ENCODE data around the gene CDKN1C. TPM values are rescaled to one million over a fixed set of nuclear protein-coding genes. Genes with fewer than 3 reads are reported as not detected.

CDKN1C gene
- total RNA-seq, 1 donor from 2014 or later, result 2.0 TPM

DNA sequence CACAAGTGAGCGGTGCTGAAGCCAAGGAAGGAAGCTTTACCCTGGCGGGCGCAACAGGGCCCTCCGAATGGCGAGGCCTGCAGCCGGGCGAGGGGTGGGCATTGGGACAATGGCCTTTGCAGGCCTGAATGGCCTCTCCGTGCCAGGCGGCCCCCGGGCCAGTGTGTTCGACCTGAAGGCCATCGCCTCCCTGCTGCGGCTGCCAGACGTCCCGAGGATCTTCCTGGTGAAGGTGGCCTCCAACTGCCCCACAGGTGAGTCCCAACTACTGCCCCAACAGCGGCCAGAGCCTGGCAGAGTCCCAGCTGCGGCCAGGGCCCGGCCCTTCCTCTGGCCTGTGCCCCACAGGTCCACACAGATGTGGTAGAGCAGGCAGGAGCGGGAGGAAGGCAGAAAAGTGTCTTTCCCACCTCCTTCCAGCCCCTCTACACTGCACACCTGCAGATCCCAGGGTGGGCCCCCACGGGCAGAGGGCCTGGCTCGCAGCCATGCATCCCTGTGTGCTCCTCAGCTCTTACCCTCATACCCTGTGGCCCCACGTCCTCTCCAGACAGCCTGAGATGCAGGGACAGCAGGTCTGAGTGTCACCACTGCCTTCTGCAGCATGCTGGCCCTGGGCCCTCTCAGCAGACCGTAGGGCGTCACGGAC, 32.4 kb upstream of the CDKN1C start:
- no peaks in the 10 kb centered on the region for H3K4me1 Mint-ChIP-seq
- DNase-seq, result no peak
- H3K27me3 Mint-ChIP-seq, result no peaks in the 10 kb centered on the region
- intact Hi-C loops (cut with micrococcal nuclease), result no loop called here
- no peaks in the 10 kb centered on the region for H3K36me3 Mint-ChIP-seq (ENCODE audit: low read depth)
- H3K27ac Mint-ChIP-seq, result no peak overlapping the region
- H3K4me3 Mint-ChIP-seq, result no peak overlapping the region
- no peaks in the 10 kb centered on the region for H3K9me3 Mint-ChIP-seq

DNA sequence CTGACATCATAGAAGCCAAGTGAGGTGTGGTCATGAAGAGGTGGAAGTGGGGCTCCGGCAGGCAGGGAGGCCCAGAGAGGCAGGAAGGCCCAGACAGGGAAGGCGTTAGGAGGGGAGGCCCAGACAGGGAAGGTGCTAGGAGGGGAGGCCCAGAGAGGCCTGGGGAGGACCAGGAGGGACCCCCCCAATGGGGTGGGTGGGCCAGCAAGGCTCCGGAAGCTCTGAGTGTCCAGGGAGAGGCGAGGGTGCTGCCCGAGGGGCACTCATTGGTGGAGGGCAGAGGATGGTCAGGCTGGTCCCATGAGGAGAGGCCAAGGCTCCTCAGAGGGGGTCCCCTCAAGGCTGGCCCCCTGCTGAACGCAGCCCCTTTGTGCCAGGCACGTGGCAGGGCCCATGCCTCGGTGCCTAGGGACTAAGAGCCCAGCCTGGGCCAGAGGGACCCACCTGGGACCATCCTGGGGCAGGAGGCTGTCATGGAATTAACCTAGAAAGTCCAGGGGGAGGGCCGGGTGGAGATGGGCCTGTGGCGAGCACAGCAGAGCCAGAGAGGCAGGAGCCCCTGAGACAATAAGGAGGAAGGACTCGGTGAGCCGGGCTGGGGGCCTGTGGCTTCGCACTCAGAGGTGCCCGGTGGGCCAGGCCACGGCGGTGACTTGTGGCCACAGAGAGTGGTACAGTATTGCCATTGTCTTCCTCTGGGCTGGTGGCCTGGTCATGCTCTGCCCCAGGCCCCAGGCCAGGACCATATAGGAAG, 31.5 kb upstream of the CDKN1C start:
- intact Hi-C loops (cut with micrococcal nuclease), result no loop called here
- Mint-ChIP-seq H3K36me3 (ENCODE audit: low read depth) (no peaks in the 10 kb centered on the region), H3K27me3 (no peaks in the 10 kb centered on the region), H3K4me1 (no peaks in the 10 kb centered on the region), H3K9me3 (no peaks in the 10 kb centered on the region), H3K4me3 (no peak overlapping the region), H3K27ac (no peak overlapping the region)
- no peak for DNase-seq

DNA sequence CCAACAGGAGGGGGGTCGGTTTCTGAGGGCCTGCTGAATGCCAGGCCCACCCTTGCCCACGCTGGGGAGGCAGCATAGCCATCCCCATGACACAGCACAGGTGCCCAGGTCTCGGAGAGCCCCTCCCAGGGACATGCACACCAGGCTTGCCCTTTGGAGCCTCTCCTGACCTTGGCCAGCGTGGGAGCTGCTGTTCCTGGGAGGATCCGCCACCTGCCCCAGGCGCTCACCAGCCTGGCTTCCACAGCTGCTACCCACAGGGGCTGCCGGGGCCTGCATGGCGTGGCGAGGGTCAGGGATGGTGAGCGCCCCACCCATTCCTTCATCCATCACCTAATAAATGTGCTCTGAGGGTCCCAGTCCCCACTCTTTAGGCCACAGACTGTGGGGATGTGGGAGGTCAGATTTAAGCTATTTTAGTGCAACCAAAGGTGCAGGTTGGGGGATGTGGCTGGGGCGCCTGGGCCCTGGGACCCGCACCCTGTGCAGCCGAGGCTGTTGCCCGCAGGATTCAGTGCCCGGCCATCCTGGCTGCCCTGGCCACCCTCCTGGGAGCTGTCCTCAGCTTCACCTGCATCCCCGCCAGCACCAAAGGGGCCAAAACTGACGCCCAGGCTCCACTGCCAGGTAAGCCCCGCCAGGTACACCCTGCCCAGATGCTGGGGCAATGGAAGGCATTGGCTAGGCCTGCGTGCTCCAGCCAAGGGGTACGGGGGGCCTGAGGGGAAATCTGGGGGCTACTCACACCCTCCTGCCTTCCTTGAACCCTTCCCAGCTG, 30.7 kb upstream of the CDKN1C start:
- Mint-ChIP-seq H3K36me3 (ENCODE audit: low read depth) (no peaks in the 10 kb centered on the region), H3K4me1 (no peaks in the 10 kb centered on the region), H3K27me3 (no peaks in the 10 kb centered on the region), H3K4me3 (no peak overlapping the region), H3K27ac (no peak overlapping the region), H3K9me3 (no peaks in the 10 kb centered on the region)
- no peak for DNase-seq
- intact Hi-C loops (cut with micrococcal nuclease), result no loop called here

DNA sequence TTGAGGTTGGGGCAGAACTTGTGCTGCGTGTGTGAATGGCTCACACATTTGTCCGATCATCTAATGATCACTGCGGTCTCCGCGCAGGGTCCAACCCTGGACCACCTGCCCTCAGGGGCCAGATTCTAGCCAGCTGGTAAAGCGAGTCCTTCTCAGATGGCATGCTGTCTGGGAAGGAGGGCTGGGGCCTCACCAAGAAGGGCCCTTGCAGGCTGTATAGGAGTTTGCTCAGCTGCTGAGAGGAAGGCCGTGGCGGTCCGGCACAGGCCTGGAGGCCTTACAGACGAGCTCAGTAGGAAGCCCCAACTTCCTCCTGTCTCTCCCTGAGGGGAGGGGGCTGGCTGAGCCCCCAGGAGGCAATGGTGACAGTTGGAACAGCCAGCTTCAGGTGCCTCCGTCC, 29.9 kb upstream of the CDKN1C start:
- Mint-ChIP-seq H3K36me3 (ENCODE audit: low read depth) (no peaks in the 10 kb centered on the region), H3K27ac (no peak overlapping the region), H3K4me3 (no peak overlapping the region), H3K27me3 (no peaks in the 10 kb centered on the region), H3K4me1 (no peaks in the 10 kb centered on the region), H3K9me3 (no peaks in the 10 kb centered on the region)
- intact Hi-C loops (cut with micrococcal nuclease), result no loop called here
- DNase-seq, result no peak

DNA sequence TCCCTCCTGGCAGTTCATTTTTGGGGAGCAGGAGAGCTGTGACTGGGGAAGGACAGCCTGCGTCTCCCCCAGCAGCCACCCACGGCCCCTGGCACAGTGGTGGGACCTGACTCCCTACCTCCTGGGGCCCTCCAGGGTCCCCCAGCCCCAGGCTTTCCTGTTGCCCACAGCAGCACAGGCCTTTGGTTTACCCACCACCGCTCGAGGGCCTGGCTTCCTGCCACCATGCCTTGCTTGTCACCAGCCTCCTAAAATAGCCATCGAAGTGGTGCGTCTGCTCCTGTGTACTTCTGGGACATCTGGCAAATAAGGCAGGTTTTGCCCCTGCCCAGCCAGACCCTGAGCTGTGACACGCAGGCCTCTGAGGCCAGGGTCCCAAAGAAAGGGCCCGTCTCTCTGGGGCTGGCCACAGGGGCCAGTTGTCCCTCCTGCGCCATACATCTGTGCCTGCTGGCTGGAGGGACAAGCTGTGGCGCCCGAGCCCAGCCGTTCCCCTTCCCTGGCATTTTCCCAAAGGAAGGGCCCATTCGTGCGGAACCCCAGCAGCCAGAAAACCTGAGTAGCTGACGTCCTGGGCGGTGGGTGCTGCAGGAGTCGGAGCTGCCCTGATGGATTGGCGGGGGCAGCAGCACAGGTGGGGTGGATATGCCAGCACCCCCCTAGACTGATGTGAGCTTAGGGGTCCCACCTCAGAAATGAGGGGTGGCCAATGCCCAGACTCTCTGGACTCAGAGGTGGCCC, 29.1 kb upstream of the CDKN1C start:
- no peak overlapping the region for H3K4me3 Mint-ChIP-seq
- intact Hi-C loops (cut with micrococcal nuclease), result no loop called here
- no peaks in the 10 kb centered on the region for H3K27me3 Mint-ChIP-seq
- no peak overlapping the region for H3K27ac Mint-ChIP-seq
- no peaks in the 10 kb centered on the region for H3K36me3 Mint-ChIP-seq (ENCODE audit: low read depth)
- H3K9me3 Mint-ChIP-seq, result no peaks in the 10 kb centered on the region
- DNase-seq, result no peak
- no peaks in the 10 kb centered on the region for H3K4me1 Mint-ChIP-seq

DNA sequence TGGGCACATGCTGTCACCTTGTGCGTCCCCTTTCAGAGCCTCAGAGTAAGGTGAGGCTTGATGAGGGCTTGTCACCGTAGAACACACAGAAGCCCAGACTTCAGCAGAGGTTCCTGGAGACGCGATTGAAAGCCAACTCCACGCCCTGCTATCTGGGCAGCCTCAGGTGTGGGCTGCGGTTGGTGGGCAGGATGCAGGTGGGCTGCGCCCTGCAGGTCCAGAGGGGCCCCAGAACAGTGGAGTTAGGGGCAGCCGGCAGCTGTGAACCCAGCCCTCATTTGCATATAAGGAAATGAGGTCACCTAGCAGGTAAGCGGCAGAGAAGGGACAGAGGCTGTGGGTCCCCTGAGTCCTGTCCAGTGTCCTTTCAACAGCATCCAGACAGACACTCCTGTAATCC, 28.2 kb upstream of the CDKN1C start:
- Mint-ChIP-seq H3K27me3 (no peaks in the 10 kb centered on the region), H3K4me1 (no peaks in the 10 kb centered on the region), H3K4me3 (no peak overlapping the region), H3K36me3 (ENCODE audit: low read depth) (no peaks in the 10 kb centered on the region), H3K27ac (no peak overlapping the region), H3K9me3 (no peaks in the 10 kb centered on the region)
- no peak for DNase-seq
- intact Hi-C loops (cut with micrococcal nuclease), result no loop called here

DNA sequence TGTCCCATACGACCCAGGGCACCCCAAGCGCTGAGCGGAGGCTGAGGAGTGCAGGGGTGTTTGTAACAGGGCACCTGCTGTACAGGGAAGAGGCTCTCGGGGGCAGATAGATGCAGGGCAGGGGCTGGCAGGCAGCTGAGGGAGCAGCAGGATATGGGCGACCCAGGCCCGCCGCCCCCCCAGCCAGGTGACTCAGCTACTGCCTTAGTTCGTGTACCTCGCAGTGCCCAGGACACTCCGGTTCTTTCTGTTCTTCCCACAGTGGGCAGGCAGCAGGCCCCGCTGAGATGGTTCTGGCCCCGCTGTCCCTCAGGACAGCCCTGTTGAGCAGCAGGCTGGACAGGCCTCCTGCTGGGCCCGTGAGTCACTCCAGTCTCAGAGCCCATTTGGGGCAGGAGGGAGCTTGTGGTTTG, 27.4 kb upstream of the CDKN1C start:
- no peaks in the 10 kb centered on the region for H3K9me3 Mint-ChIP-seq
- no peak overlapping the region for H3K4me3 Mint-ChIP-seq
- no peak for DNase-seq
- intact Hi-C loops (cut with micrococcal nuclease), result no loop called here
- H3K27me3 Mint-ChIP-seq, result no peaks in the 10 kb centered on the region
- no peaks in the 10 kb centered on the region for H3K36me3 Mint-ChIP-seq (ENCODE audit: low read depth)
- no peak overlapping the region for H3K27ac Mint-ChIP-seq
- no peaks in the 10 kb centered on the region for H3K4me1 Mint-ChIP-seq

DNA sequence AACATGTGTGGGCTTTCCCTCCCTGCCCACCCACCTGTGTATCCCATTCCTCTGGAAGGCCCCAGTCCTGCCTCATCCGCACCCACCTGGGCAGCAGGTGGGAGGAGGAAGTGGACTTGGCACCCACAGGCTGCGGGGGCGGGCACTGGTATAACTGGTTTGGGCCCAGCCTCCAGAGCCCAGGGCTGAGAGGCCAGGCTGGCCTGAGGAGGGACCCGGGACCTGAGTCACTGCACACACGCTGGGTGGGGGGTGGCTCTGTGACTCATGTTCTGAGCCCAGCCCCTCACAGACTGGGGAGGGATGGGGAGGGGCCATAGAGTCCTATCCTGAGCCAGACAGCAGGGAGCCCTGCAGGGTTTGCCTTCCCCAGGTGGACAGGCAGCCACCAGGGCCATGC, 26.9 kb upstream of the CDKN1C start:
- no peaks in the 10 kb centered on the region for H3K4me1 Mint-ChIP-seq
- H3K36me3 Mint-ChIP-seq (ENCODE audit: low read depth), result no peaks in the 10 kb centered on the region
- no peaks in the 10 kb centered on the region for H3K27me3 Mint-ChIP-seq
- no peaks in the 10 kb centered on the region for H3K9me3 Mint-ChIP-seq
- no peak overlapping the region for H3K27ac Mint-ChIP-seq
- DNase-seq, result no peak
- intact Hi-C loops (cut with micrococcal nuclease), result no loop called here
- no peak overlapping the region for H3K4me3 Mint-ChIP-seq

DNA sequence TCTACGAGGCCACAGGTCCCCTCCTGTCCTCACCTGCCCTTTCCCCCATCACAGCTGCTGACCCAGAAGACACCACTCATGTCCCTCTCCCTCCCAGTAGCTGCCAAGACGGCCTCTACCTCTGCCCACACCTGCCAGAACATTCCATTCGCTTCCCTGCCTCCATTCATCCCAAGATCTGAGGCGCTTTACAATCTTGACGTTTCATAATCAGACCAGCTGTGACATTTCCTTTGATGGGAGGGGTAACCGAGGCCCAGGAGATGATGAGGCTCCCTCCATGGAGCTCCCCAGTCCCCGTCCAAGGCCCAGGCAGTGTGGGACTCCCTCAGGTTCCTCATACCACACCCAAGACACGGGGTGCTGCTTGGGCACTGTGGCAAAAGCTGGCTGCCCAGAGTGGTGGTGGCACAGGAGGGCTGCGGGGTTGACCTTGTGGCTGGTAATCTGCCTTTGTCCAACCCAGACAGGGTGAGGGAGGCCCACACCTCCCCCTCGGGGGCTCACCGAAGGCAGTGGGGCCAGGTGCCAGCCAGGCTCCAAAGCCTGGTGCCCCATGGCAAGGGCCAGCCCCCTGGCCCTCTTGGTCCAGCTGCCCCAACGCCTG, 26.3 kb upstream of the CDKN1C start:
- Mint-ChIP-seq H3K9me3 (no peaks in the 10 kb centered on the region), H3K4me1 (no peaks in the 10 kb centered on the region), H3K36me3 (ENCODE audit: low read depth) (no peaks in the 10 kb centered on the region), H3K27ac (no peak overlapping the region), H3K27me3 (no peaks in the 10 kb centered on the region), H3K4me3 (no peak overlapping the region)
- no peak for DNase-seq
- intact Hi-C loops (cut with micrococcal nuclease), result no loop called here

DNA sequence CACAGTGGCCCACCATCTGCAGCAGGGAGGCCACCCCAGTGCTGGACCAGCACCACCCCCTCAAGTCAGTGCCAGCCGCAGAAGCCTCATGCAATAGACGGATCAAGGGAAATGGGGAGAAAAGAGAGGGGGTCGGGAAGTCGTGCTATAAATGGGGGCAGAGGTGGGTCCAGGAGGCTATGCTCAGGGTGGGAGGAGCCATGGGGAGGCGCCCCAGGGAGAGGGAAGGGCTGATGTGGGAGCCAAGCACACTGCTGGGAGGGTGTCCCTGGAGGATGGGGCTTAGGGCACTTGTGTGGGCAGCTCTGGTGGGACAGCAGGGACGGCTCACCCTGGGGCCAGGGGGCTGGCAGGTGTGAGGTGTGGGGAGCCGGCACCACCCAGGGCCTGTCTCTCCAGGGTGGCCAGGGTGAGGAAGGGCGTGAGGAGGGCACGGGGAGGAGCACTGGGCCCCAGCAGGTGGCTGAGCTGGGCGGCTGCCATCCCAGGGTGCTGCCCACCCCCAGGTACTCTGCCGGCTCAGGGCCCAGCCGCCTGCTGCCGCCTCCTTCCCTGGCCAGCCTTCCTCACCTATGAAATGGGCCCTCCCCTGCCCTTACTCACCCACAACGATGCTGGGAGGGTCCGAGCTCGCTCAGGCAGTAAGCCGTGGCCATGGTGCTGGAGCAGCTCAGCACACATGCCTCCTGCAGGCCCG, 25.7 kb upstream of the CDKN1C start:
- no peaks in the 10 kb centered on the region for H3K4me1 Mint-ChIP-seq
- H3K4me3 Mint-ChIP-seq, result no peak overlapping the region
- no peak for DNase-seq
- no peaks in the 10 kb centered on the region for H3K27me3 Mint-ChIP-seq
- H3K36me3 Mint-ChIP-seq (ENCODE audit: low read depth), result no peaks in the 10 kb centered on the region
- intact Hi-C loops (cut with micrococcal nuclease), result no loop called here
- H3K27ac Mint-ChIP-seq, result no peak overlapping the region
- no peaks in the 10 kb centered on the region for H3K9me3 Mint-ChIP-seq

DNA sequence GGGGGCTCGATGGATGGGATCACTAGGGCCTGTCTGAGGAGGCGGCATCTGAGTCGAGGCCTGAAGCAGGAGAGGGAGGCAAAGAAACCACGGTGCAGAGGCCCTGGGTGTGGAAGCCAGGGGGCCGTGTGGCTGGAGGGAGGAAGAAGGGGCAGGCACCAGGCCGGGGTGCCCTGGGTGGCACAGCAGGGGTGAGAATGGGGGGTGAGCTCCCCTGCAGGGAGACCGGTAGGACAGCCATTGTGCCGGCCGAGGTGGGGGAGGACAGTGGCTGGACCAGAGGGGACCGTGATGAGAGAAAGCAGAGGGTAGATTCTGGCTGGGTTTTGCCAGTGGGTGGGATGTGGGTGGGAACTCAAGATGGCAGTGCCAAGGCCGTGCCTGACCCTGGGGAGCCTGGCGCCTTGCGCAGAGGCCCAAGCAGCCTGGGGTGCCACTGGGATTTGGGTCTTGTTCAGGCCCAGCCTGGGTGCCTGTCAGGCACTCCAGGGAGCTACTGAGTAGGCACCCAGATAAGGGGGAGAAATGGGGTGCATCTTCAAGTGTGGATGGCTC, 24.9 kb upstream of the CDKN1C start:
- Mint-ChIP-seq H3K4me1 (no peaks in the 10 kb centered on the region), H3K9me3 (no peaks in the 10 kb centered on the region), H3K4me3 (no peak overlapping the region), H3K27me3 (no peaks in the 10 kb centered on the region), H3K36me3 (ENCODE audit: low read depth) (no peaks in the 10 kb centered on the region), H3K27ac (no peak overlapping the region)
- intact Hi-C loops (cut with micrococcal nuclease), result no loop called here
- no peak for DNase-seq

DNA sequence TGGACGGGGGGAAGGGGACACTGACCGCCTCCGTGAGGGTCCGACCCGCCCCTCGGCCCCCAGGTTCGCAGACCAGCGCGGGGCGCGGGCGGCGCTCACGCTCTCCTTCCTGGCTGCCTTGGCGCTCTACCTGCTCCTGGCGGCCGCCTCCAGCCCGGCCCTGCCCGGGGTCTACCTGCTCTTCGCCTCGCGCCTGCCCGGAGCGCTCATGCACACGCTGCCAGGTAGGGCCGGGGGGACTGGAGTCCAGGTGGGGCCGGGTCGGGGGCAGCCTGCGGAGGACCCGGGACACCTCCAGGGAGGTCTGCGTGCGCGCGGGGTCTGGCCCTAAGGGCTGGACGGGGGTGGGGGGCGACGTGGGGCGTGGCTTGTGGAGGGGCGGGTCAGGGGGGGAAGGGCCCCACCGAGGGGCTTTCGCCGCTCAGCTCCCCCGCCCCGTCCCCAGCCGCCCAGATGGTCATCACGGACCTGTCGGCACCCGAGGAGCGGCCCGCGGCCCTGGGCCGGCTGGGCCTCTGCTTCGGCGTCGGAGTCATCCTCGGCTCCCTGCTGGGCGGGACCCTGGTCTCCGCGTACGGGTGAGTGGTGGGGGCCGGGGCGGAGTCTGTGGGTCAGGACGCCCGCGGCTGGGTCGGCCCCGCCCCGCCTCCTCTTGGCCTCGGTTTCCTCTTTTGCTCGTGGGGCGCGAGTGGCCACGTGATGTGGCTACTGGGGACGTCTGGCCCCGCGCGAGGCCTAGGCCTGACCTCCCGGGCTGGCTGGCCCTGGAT, 23.7 kb upstream of the CDKN1C start:
- Mint-ChIP-seq H3K4me3 (no peak overlapping the region), H3K27ac (no peak overlapping the region), H3K4me1 (no peaks in the 10 kb centered on the region), H3K27me3 (no peaks in the 10 kb centered on the region), H3K36me3 (ENCODE audit: low read depth) (peaks cover 8% of the 10 kb centered on the region), H3K9me3 (peaks cover 5% of the 10 kb centered on the region)
- intact Hi-C loops (cut with micrococcal nuclease), result no loop called here
- no peak for DNase-seq

Measured in activated CD4-positive, alpha-beta T cell treated with anti-CD3 and anti-CD28 coated beads, Interleukin-2, amount 10 ng/mL, durations not matched to agents 24 days and 14 days (primary cell).